HCT116 (cell line): ENCODE results near the gene TAGLN. TPM values are rescaled to one million over a fixed set of nuclear protein-coding genes. Genes with fewer than 3 reads are reported as not detected.

Experiments
- ATAC-seq: fragments of 200-7000 bp; cut with Tn5 transposase; 2 replicates; pipeline ENCODE4 v1.9.1; 2020; ENCODE audit warnings: mild to moderate bottlenecking, moderate library complexity
- BruUV-seq: library from RNA; stranded (reverse); fragments of 400-500 nt; replicated peaks from 2 replicates; lab custom pipeline; 2021; lab: Mats Ljungman, UMichigan
- CTCF ChIA-PET: fragments of 300-600 bp; sonication (Branson Sonifier 250); formaldehyde crosslinking; loops from one replicate; lab custom pipeline; 2021; ENCODE audit warnings: antibody characterized with exemption; lab: Charles Lee
- POLR2A ChIA-PET: fragments of 300-600, 350-600 bp; sonication (Branson Sonifier 250); formaldehyde crosslinking; loops from one replicate; lab custom pipeline; 2021; ENCODE audit warnings: antibody characterized with exemption; lab: Charles Lee
- RAD21 ChIA-PET, 2 experiments: fragments of 300-600 bp; sonication (Branson Sonifier 250); formaldehyde crosslinking; loops; one replicate each; lab custom pipeline; 2023; ENCODE audit warnings: low total read pairs in 2 of 2; ENCODE audit not compliant: uncharacterized antibody in 2 of 2, unreplicated experiment in 2 of 2, low non-redundant PET in 1 of 2; lab: Charles Lee
- DNase-seq: peaks from one replicate; pipeline ENCODE4 v3.0.0-alpha.2; 2010; ENCODE audit warnings: low read depth, low spot score
- H2AFZ ChIP-seq: fragments of 200-600 bp; shearing (Covaris generic), sonication (generic); 2 replicates; pipeline ENCODE4 v1.6.1; 2017; ENCODE audit warnings: low read depth, mixed run types, mixed read lengths, antibody characterized with exemption, low read length; ENCODE audit not compliant: poor library complexity, severe bottlenecking
- H3K27ac ChIP-seq: 2 replicates; pipeline ENCODE4 v1.5.1; 2012; ENCODE audit warnings: low read depth, low read length
- H3K27me3 ChIP-seq: fragments of 200-600 bp; sonication (generic); 2 replicates; pipeline ENCODE4 v1.6.1; 2016; ENCODE audit warnings: mixed run types, low read length, mixed read lengths; ENCODE audit not compliant: insufficient read depth
- H3K36me3 ChIP-seq, 2 experiments: fragments of 200-500 bp in 1 of 2; fragments of 200-600 bp in 1 of 2; sonication (Bioruptor generic) in 1 of 2; sonication (generic) in 1 of 2; 2 replicates each; pipeline versions ENCODE4 v1.5.1 to v1.6.1; 2014 to 2016; ENCODE audit warnings: low read length in 2 of 2, inconsistent platforms in 1 of 2, mixed read lengths in 1 of 2, mixed run types in 1 of 2; ENCODE audit not compliant: insufficient read depth in 2 of 2, control insufficient read depth in 1 of 2
- H3K4me1 ChIP-seq, 2 experiments: fragments of 200-600 bp in 1 of 2; sonication (generic) in 1 of 2; 2 replicates each; pipeline versions ENCODE4 v1.5.1 to v1.6.1; 2012 to 2017; ENCODE audit warnings: low read length in 2 of 2, inconsistent platforms in 1 of 2, mild to moderate bottlenecking in 1 of 2, mixed read lengths in 1 of 2, mixed run types in 1 of 2, moderate library complexity in 1 of 2; ENCODE audit not compliant: insufficient read depth in 2 of 2, control insufficient read depth in 1 of 2
- H3K4me2 ChIP-seq: fragments of 200-600 bp; sonication (generic); 2 replicates; pipeline ENCODE4 v1.6.1; 2017; ENCODE audit warnings: mixed run types, low read length, mixed read lengths
- H3K4me3 ChIP-seq, 2 experiments: fragments of 200-600 bp in 1 of 2; sonication (generic) in 1 of 2; replicated peaks in 1 of 2; 2 replicates each; pipeline ENCODE4 v1.5.1; 2011 to 2016; ENCODE audit warnings: low read length in 2 of 2, control low read depth in 1 of 2, low read depth in 1 of 2, mild to moderate bottlenecking in 1 of 2, mixed read lengths in 1 of 2, mixed run types in 1 of 2
- H3K79me2 ChIP-seq: fragments of 200-600 bp; sonication (generic); 2 replicates; pipeline ENCODE4 v1.6.1; 2017; ENCODE audit warnings: mild to moderate bottlenecking, mixed run types, low read length, moderate library complexity, mixed read lengths; ENCODE audit not compliant: insufficient read depth
- H3K9ac ChIP-seq: fragments of 200-600 bp; sonication (generic); 2 replicates; pipeline ENCODE4 v1.6.1; 2016; ENCODE audit warnings: low read length, mixed read lengths
- H3K9me2 ChIP-seq: fragments of 200-600 bp; sonication (generic), shearing (Covaris generic); 2 replicates; pipeline ENCODE4 v1.6.1; 2017; ENCODE audit warnings: mixed run types, mild to moderate bottlenecking, moderate library complexity; ENCODE audit not compliant: insufficient read depth
- H3K9me3 ChIP-seq, 2 experiments: fragments of 200-500 bp in 1 of 2; fragments of 200-600 bp in 1 of 2; sonication (Bioruptor generic) in 1 of 2; sonication (generic) in 1 of 2; 2 replicates each; pipeline ENCODE4 v1.6.1; 2014 to 2017; ENCODE audit warnings: low read length in 2 of 2, mixed read lengths in 2 of 2, inconsistent platforms in 1 of 2, low read depth in 1 of 2, mild to moderate bottlenecking in 1 of 2, mixed run types in 1 of 2, moderate library complexity in 1 of 2; ENCODE audit not compliant: control insufficient read depth in 1 of 2, insufficient read depth in 1 of 2
- H4K20me1 ChIP-seq: fragments of 200-600 bp; sonication (generic), shearing (Covaris generic); 2 replicates; pipeline ENCODE4 v1.6.1; 2017; ENCODE audit warnings: mixed run types, mild to moderate bottlenecking, moderate library complexity; ENCODE audit not compliant: insufficient read depth
- CBX3 ChIP-seq: IDR thresholded peaks from 2 replicates; pipeline ENCODE4 v1.6.1; 2012; ENCODE audit warnings: low read depth
- FOSL1 ChIP-seq: IDR thresholded peaks from 2 replicates; pipeline ENCODE4 v1.6.1; 2012; ENCODE audit warnings: low read depth
- JUND ChIP-seq: IDR thresholded peaks from 2 replicates; pipeline ENCODE4 v1.6.1; 2012
- POLR2A ChIP-seq: IDR thresholded peaks from 2 replicates; pipeline ENCODE4 v1.7.0; 2011; ENCODE audit warnings: borderline replicate concordance; ENCODE audit not compliant: insufficient read depth, insufficient read length; ENCODE audit errors: extremely low read depth
- POLR2AphosphoS5 ChIP-seq: IDR thresholded peaks from 2 replicates; pipeline ENCODE4 v1.6.1; 2011; ENCODE audit warnings: mild to moderate bottlenecking, low read depth, low read length, moderate library complexity
- RAD21 ChIP-seq: IDR thresholded peaks from 2 replicates; pipeline ENCODE4 v1.6.1; 2012; ENCODE audit warnings: low read depth, mild to moderate bottlenecking
- SRF ChIP-seq: IDR thresholded peaks from 2 replicates; pipeline ENCODE4 v1.6.1; 2012; ENCODE audit warnings: low read depth
- ZNF274 ChIP-seq: fragments of 200-500 bp; sonication (Bioruptor generic); IDR thresholded peaks from 2 replicates; pipeline ENCODE4 v1.6.1; 2014; ENCODE audit warnings: mild to moderate bottlenecking, low read depth, low read length, inconsistent platforms
- intact Hi-C: fragments of 100-400 bp; cut with micrococcal nuclease; formaldehyde crosslinking; loops from 2 replicates; pipeline ENCODE4 v1.10.0; 2022
- total RNA-seq: library from RNA; stranded (reverse); gene quantifications from one replicate; pipeline ENCODE4 v1.2.1, GENCODE V29; 2021; ENCODE audit not compliant: unreplicated experiment
- TF ChIP-seq, protein P1 (sequence below), 3 experiments: fragments of 200-600 bp in 1 of 3; sonication (generic) in 1 of 3; IDR thresholded peaks in 2 of 3; conservative IDR thresholded peaks in 1 of 3; 2 replicates each; pipeline ENCODE4 v1.5.1; 2012 to 2017; ENCODE audit warnings: low read depth in 2 of 3, low read length in 2 of 3, antibody characterized with exemption in 1 of 3, borderline replicate concordance in 1 of 3, control low read depth in 1 of 3, mild to moderate bottlenecking in 1 of 3, mixed read lengths in 1 of 3, mixed run types in 1 of 3, moderate library complexity in 1 of 3; ENCODE audit not compliant: insufficient read depth in 1 of 3
- TF ChIP-seq, protein P2 (sequence below): IDR thresholded peaks from 2 replicates; pipeline ENCODE4 v1.6.1; 2011; ENCODE audit warnings: mild to moderate bottlenecking, low read length, moderate library complexity; ENCODE audit not compliant: insufficient replicate concordance; ENCODE audit errors: extremely low read depth
- TF ChIP-seq, protein P3 (sequence below): IDR thresholded peaks from 2 replicates; pipeline ENCODE4 v1.6.1; 2012
- TF ChIP-seq, protein P4 (sequence below): IDR thresholded peaks from 2 replicates; pipeline ENCODE4 v1.6.1; 2012; ENCODE audit warnings: low read depth

Gene TAGLN
- total RNA-seq, 1 experiment from 2014 or later: 10.0 TPM

DNA sequence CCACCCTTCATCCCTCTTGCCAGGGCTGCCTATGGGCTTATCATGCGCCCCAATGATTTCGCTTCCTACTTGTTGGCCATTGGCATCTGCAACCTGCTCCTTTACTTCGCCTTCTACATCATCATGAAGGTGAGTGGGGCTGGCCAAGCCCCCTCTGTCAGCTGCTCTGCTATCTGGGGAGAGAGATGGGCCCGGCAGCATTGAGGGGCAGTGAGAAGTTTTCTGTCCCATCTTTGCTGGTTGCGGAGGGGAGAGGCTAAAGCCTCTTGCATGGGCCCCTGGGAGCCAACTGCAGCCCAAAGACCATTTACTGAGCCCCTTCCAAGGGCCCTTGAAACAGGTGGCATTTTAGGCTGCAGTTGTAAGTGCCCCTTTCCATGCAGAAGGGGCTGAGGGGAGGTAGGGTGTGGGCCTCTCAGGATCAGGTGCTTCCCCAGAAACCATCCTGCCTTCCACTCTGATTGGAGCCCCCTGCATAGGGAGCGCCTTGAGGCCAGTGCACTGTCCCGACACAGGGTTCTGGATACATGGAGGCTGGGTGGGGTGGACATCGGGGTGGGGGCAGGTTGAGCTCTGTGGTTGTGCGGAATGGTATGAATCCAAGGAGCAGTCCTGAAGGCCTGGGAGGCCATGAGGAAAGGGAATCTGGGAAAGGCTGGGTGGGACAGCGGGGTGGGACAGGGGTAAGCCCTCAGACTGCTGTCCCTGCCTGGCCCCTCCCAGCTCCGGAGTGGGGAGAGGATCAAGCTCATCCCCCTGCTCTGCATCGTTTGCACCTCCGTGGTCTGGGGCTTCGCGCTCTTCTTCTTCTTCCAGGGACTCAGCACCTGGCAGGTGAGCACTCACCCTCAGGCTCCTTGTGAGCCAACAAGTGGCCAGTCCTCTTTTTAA is 5.8 kb upstream of the TAGLN start:
- CTCF ChIA-PET: no interaction called here
- RAD21 ChIA-PET: no interaction called here
- Histone ChIP-seq H3K9ac (no peak overlapping the region), H3K4me1 (peaks cover 2 to 10% of the 10 kb centered on the region in 2 experiments; a peak in 3 of 4 replicates), H3K4me3 (no peak overlapping the region), H3K27ac (no peak overlapping the region), H4K20me1 (no peaks in the 10 kb centered on the region), H3K79me2 (no peaks in the 10 kb centered on the region), H3K9me2 (no peaks in the 10 kb centered on the region), H3K27me3 (no peaks in the 10 kb centered on the region), H2AFZ (no peak overlapping the region), H3K4me2 (no peak overlapping the region), H3K9me3 (no peaks in the 10 kb centered on the region), H3K36me3 (peaks cover 3 to 7% of the 10 kb centered on the region in 2 experiments; a peak in 1 of 4 replicates)
- DNase-seq (no peak), ATAC-seq (no peak)
- TF ChIP-seq POLR2AphosphoS5 (no peak), RAD21 (no peak), SRF (no peak), ZNF274 (no peak), JUND (no peak), CBX3 (no peak), POLR2A (no peak), FOSL1 (no peak)
- TF ChIP-seq, protein P1, sequence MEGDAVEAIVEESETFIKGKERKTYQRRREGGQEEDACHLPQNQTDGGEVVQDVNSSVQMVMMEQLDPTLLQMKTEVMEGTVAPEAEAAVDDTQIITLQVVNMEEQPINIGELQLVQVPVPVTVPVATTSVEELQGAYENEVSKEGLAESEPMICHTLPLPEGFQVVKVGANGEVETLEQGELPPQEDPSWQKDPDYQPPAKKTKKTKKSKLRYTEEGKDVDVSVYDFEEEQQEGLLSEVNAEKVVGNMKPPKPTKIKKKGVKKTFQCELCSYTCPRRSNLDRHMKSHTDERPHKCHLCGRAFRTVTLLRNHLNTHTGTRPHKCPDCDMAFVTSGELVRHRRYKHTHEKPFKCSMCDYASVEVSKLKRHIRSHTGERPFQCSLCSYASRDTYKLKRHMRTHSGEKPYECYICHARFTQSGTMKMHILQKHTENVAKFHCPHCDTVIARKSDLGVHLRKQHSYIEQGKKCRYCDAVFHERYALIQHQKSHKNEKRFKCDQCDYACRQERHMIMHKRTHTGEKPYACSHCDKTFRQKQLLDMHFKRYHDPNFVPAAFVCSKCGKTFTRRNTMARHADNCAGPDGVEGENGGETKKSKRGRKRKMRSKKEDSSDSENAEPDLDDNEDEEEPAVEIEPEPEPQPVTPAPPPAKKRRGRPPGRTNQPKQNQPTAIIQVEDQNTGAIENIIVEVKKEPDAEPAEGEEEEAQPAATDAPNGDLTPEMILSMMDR (IDR thresholded peaks at IDR 0.05 in 2 of 3, conservative IDR thresholded peaks at IDR 0.05 in 1 of 3; ENCODE audit: borderline replicate concordance in 1 of 3, insufficient read depth in 1 of 3, low read depth in 2 of 3, low read length in 2 of 3): no peak
- TF ChIP-seq, protein P2, sequence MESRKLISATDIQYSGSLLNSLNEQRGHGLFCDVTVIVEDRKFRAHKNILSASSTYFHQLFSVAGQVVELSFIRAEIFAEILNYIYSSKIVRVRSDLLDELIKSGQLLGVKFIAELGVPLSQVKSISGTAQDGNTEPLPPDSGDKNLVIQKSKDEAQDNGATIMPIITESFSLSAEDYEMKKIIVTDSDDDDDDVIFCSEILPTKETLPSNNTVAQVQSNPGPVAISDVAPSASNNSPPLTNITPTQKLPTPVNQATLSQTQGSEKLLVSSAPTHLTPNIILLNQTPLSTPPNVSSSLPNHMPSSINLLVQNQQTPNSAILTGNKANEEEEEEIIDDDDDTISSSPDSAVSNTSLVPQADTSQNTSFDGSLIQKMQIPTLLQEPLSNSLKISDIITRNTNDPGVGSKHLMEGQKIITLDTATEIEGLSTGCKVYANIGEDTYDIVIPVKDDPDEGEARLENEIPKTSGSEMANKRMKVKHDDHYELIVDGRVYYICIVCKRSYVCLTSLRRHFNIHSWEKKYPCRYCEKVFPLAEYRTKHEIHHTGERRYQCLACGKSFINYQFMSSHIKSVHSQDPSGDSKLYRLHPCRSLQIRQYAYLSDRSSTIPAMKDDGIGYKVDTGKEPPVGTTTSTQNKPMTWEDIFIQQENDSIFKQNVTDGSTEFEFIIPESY: no peak
- TF ChIP-seq, protein P3, sequence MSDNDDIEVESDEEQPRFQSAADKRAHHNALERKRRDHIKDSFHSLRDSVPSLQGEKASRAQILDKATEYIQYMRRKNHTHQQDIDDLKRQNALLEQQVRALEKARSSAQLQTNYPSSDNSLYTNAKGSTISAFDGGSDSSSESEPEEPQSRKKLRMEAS: no peak
- TF ChIP-seq, protein P4, sequence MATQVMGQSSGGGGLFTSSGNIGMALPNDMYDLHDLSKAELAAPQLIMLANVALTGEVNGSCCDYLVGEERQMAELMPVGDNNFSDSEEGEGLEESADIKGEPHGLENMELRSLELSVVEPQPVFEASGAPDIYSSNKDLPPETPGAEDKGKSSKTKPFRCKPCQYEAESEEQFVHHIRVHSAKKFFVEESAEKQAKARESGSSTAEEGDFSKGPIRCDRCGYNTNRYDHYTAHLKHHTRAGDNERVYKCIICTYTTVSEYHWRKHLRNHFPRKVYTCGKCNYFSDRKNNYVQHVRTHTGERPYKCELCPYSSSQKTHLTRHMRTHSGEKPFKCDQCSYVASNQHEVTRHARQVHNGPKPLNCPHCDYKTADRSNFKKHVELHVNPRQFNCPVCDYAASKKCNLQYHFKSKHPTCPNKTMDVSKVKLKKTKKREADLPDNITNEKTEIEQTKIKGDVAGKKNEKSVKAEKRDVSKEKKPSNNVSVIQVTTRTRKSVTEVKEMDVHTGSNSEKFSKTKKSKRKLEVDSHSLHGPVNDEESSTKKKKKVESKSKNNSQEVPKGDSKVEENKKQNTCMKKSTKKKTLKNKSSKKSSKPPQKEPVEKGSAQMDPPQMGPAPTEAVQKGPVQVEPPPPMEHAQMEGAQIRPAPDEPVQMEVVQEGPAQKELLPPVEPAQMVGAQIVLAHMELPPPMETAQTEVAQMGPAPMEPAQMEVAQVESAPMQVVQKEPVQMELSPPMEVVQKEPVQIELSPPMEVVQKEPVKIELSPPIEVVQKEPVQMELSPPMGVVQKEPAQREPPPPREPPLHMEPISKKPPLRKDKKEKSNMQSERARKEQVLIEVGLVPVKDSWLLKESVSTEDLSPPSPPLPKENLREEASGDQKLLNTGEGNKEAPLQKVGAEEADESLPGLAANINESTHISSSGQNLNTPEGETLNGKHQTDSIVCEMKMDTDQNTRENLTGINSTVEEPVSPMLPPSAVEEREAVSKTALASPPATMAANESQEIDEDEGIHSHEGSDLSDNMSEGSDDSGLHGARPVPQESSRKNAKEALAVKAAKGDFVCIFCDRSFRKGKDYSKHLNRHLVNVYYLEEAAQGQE: no peak
- POLR2A ChIA-PET: no interaction called here
- intact Hi-C loops: no loop called here
- BruUV-seq: no TSS peak
